Measurements from ENCODE around the gene ADCYAP1R1.

Gene ADCYAP1R1

DNA sequence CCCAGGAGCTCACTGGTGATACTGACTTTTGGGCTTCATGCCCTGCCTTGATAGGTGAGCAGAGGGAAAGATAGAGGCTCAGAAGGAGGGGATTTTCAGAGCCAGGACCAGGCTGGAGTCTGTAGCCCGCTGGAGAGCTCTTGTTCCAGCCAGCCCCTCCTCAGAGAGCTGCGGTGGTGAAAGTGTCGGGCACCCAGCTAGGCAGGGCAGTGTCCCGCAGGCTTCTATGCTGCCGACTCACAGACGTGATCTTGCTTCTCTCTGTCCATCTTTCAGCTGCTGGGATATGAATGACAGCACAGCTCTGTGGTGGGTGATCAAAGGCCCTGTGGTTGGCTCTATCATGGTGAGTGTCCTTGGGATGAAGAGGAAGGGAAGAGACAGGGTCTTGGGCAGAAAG is 35.2 kb downstream of the ADCYAP1R1 start:
- DNase-seq: no peak

DNA sequence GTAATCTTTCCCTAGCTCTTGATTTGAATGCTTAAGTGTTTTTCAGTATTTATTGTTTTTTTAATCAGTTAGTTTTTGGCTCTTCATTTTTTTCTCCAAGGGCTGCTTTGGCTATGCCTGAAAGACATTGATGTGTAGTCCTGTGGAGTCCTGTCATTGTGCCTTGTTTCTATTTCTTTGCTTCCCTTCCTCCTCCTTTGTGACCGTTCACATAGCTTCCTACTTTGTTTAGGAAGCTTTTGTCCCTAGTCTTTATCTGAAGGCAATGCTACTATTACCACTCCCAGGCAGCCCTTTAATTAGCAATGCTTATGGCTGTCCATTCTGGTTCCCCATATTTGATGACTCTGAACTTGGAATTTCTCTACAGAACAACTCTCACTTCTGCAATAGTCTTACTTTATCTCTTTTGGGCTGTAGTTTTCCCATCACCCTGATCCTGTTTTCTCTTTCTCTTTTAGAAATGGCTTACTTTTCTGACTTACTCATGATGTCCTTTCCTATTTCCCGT is 39.9 kb downstream of the ADCYAP1R1 start:
- no peak for DNase-seq

DNA sequence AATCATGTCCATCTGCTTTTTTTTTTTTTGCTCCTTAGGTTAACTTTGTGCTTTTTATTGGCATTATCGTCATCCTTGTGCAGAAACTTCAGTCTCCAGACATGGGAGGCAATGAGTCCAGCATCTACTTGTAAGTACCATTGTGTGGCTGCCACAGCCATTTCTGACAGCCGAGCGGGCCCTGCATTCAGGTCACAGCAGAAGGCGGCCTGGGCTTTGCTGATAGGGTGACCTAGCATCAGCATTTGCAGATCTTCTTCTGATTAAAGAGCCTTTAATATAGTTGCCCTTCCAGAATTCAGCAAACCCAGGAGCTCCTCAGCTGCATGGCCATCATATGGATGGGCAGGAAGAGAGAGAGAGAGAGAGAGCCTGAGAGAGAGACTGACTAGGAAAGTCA is 40.5 kb downstream of the ADCYAP1R1 start:
- no peak for DNase-seq

DNA sequence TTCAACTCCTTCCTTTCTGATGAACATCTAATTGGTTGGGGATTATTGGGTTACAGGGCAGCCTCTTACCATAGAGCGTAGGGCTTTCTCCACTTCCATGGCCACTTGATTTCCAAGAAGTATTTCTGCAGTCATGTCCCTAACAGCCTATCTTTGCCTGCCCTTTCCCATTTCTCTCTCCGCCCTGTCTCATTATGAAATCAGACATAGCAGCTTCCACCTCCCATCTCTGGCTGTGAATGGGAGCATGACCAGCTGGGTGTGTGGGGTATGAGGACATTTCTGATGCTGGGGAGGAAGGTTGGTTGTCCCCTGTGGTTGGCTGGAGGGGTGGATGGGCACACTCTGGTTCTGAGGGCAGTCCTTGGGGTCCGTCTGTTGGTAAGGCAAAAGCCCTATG is 41.2 kb downstream of the ADCYAP1R1 start:
- no peak for DNase-seq

DNA sequence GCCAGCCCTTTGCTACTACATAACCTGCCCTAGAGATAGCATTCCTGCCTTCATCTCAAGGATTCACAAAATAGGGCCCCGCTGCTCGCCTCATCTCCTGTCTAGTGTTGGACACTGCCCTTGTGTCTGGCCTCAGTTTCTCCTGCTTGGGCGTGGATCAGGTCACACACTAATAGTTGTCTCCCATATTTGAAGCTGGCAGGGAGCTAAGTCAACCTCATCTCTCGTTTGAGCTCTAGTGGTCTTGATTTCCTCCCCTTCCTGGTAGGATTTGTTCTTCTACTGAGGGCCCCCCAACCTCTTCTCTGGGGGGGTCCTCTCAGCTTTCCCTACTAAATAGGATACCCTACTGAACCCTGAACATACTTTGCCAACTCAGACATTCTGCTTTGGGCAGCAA is 42.2 kb downstream of the ADCYAP1R1 start:
- no peak for DNase-seq

DNA sequence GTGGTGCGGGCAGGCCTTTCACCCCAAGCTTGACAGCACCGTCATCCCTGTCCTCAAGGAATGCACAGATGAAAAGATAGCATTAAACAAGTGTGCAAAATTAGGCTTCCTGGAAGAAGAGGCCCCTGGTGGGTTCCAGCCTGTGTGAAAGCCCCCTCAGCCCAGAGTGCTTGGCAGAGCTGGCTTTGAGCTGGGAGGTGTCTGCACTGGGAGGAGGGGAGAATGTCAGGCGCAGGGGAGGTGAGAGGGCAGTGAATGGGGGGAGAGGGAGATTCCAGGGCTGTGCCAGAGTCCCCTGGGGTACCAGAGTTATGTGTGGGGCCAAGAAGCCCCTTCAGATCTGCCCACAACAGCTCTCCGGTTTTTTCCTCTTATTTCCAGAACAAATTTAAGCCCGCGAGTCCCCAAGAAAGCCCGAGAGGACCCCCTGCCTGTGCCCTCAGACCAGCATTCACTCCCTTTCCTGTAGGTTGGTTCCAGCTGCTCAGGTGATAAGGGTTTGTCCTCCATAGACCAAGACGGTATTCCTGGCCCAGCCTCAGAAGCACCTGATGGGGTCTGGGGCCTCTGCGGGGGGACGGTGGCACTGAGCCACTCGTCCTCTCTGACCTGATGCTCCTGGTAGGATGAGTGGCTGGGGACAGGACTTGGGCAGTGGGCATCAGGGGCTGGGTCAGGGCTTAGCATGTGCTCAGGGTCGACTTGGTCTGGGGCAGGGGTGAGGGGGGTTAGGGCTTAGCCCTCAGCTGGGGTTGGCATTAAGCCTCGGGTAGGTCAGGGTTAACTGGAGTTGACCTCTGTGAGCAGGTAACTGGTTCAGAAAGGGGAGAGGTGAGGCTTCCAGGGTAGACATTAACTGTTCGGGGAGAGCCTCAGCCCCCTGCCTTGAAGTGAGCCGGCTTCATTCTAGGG is 43.4 kb downstream of the ADCYAP1R1 start:
- no peak for DNase-seq

DNA sequence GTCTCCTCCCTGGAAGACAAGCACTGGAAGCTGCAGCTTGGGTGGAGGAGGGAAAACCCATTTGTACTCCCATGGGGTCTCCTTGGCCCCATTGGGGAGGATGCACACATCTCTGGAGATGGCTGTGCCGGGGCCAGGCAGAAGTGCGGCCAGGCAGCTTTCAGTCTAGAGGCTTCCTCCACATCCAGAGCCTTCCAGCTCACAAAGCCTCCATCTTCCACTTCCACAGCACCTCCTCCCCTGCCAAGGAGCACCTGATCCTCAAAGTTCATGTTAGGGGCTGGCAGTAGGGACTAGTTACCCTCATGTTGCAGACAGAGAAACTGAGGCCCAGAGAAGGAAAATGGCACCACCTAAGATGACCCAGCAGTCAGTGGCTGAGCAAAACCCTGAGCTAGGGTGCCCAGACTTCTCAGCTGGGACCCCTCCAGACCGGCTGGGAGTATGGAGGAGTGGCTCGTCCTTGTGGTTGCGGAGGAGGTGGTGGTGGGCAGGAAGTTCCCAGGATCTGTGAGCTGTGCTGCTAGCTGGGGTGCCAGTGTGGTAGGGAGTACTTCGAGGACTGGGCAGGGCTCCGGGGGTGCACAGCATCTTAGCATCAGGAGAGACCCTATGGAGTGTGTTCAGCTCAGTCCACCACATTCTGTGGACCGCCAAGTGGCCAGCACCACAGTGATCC is 44.2 kb downstream of the ADCYAP1R1 start:
- DNase-seq: no peak

DNA sequence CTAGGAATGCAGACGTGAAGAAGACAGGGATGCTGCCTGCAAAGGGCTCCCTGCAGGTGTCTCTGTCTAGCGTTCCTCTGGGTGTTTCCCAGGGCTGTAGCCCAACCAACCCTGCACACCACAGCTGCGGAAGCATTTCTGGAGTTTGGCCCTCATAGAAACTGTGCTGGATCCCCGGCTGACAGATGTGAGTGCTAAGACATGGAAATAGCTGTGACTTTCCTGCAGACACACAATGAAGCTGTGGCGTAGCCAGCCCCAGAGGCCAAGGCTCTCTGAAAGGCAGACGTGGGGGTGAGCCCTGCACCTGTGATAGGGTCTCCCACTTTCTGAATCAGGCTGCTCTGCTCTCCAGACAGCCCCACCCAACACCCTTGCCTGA is 44.8 kb downstream of the ADCYAP1R1 start:
- no peak for DNase-seq

DNA sequence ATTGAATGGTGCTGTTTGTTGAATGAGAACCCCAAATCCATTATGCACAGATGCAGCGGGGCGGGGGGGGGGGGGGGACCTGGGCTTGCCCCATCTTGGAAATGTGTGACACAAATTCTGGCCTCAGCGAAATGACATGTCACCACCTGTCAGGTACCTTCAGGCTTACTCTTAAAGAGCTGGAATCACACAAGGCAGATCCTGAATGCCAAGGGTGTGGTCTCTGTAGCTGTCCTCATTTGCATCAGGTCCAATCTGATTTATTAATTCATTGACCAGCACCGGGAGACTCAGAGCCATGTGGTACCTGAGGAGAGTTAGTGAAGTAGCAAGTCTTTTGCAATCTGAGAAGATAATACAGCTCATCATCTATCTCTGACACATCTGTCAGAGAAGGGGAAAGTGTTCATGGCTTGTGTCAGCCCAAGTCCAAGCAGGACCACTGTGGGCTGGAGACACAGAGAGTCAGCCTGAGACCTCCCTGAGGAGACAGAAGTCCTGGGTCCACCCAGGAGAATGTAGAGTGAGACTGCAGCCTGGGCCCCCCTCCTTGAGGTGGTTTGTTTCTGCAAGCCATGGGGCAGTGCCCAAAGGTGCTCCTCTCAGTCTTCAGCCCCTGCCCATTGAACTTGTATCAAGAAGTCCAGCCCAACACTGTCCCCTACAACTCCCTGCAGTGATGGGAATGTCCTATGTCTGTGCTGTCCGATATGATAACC is 46.7 kb downstream of the ADCYAP1R1 start:
- DNase-seq: no peak

DNA sequence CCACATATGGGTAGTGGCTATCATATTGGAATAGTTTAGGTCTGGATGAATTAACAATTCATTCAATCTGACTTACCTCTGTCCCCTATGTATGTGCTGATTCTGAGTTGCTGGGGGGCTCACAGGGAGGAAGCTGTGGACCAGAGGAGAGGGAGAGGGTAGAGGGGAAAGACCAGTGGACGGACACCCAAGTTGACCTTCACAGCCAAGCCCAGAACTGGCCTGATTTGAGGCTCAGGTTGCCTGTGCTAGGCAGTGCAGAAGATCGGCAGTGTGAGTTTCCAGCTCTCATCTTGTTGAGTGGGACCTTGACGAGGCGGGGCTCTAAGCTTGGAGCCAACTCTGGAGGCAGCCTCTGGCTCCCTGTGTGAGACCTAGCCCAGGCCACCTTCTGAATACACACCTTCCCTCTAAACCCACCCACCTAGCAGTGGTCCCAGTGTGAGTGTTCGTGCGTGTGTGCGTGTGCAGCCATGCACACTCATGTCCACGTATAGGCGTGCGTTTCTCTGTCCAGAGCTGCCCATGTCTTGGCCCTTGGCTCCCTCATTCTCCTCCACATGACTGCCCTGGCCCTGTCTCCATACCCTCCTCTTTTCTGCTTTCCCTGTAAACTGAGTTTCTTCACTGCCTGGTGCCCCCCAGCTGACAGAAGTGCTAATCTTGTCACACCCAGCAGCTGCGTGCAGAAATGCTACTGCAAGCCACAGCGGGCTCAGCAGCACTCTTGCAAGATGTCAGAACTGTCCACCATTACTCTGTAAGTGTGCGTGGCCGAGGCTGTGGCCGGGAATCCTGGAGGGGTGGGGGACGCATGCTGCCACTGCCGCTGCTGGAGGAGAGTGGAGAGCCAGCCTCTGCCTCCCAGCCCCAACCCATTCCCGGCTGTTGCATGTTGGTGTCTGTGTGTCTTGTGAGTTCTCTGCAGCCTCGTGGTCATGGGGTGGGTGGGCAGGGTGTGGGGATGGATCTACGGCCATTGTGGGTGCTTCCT is 47.6 kb downstream of the ADCYAP1R1 start:
- no peak for DNase-seq

DNA sequence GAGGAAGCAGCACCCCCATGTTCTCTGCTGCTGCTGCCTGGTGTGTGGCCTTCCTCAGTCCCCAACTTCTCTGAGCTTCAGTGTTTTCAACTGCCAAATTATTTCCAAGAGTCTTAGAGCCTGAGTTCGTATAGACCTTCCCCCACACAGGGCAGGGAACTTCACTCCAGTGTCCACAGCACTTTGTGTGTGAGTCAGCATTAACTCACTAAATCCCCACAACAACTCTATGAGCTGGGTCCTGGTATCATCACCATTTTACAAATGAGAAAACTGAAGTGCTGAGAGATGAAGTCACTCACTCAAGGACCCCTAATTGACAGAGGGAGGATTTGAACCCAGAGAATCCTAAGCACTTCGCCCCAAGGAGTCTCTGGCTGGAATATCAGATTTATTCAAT is 48.3 kb downstream of the ADCYAP1R1 start:
- DNase-seq: peak; percentile 53

DNA sequence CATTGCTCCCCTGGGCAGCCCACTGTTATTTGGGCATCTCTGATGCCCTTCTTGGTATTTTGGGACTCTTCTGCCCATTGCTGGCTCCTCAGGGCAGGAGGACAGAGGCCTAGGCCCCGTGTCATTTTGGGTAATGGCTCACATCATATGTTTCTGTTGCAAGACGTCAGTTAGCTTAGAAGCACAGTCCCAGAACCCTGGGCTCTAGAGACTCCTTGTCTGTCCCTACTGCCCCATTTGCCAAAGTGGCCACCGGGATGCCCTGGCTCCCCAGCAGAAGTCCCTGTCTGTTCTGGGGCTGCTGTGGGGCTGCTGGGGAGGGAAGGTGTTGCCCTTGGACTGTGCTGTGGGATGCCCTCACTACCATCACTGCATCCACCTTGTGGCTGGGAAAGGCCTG is 48.8 kb downstream of the ADCYAP1R1 start:
- no peak for DNase-seq

DNA sequence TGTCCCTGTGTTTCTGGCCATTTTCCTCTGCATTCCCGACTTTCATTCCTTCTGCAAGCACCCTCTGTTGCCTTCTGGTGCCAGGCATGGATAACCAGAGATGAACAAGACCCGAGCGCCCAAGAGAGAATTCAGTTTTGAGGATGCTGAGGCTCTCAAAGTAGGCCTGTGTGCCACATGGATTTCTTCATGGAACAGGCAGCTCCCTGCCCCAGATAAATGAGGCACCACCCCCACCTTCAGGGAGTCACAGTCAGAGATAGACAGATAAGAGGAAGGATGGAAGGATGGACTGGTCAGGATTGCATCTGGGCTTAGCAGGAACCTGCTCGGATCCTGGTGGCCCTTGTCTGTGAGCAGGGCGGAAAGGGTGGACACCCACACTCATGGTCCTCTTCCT is 49.4 kb downstream of the ADCYAP1R1 start:
- no peak for DNase-seq

DNA sequence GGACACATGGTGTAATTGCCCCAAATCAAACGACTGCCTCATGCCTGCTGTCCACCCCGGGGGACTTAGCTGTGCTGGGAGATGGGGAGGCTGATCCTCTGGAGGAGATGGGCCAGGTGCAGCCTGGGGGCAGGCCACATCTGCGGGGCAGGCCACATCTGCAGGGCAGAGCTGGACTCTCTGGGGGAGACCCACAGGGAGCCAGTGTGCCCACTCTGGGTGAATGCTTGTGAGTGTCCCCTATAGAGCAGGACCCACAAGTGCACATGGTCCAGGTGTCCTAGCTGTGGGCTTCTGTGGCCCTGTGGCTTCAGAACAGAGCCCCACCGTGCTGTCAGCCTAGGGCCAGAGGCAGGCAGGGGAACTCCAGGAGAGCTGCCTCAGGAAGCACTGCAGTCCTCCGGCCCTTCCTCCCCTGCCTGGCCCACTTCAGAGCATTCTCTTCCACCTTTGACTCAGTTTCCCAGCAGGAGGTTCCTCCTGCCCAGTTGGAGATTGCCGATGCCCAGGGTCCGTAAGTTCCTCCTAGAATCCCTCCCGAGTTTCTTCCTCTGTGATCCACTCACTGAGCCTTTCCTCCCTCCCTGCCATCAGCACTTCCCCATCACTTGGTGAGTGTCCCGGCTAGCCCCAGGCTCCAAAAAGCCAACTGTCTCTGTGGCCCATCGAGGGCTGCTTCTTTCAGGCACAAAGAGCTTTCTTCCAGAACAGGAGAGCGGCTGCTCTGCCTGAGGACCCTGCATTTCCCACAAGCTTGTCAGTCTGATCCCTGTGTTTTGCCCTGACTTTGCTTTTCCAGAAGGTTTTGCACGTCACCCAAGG is 50.3 kb downstream of the ADCYAP1R1 start:
- no peak for DNase-seq

DNA sequence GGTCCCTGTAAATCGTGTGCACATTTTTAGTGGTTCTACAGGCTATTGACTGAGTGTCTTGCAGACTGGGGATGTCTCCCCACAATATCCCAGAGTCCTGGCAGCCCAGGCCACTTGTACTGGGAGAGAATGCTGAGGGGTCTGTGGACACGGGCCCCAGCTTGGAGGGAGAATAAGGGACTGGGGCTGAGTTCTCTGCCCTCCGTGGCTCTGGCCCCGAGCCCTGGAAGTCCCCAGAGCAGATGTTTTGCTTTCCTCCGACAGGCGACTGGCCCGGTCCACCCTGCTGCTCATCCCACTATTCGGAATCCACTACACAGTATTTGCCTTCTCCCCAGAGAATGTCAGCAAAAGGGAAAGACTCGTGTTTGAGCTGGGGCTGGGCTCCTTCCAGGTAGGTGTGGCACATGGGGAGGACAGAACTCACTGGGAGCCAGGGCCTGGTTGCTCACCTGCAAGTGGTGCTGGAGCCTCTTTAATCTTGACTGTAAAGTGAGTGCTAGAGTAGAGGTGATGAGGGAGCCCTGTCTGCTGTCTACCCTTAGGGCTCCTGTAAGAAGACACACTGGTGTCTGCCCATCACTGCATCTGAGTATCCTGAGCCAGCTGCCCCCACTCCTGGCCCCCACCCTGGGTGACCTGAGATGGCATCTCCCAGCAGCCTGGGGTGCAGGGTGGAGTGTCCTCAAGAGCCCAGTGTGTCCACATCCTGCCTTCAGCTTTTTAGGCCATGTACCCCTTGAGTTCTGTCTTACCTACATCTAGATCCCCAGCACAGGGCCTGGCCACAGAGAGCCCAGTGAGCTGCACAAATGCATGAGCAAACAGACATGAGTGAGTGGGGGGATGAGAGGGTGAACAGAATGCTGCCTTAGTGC is 51.1 kb downstream of the ADCYAP1R1 start:
- no peak for DNase-seq

DNA sequence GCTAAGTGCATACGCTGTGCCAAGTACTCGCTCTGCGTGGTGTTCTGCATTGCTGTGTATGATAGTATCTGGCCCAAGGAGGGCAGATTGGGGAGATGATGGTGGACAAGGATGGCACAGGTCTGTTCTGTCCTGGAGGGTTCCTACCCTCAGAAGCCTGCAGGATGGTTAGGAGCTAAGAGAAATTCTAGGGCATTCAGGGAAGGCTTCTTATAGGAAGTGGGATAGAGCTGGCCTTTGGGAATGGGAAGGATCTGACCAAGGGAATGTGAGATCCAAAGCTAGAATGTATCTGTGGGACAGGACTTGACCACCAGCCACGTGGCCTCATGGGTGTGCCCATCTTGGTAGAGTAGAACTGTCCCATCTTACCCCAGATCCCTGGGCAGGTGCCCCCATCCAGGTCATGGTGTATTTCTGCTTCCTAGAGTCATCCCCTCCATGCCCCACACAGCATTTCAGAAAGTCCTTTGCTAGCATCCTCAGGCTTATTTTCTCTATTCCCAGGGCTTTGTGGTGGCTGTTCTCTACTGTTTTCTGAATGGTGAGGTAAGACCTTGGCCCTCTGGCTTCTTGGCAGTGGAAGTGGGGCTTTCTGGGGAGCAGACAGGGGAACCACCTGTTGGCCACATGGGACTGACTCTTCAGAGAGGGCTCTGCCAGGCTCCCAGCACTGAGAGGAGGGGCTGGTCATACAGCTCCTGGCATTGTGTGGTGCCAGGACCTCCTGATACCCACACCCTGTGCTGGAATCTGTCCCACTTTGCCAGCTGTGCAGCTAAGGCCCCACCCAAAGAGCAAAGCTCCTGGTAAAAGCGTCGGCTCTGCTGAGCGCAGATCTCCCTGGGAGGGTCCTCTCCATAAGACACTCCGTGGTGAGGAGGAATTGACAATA is 52.5 kb downstream of the ADCYAP1R1 start:
- no peak for DNase-seq

DNA sequence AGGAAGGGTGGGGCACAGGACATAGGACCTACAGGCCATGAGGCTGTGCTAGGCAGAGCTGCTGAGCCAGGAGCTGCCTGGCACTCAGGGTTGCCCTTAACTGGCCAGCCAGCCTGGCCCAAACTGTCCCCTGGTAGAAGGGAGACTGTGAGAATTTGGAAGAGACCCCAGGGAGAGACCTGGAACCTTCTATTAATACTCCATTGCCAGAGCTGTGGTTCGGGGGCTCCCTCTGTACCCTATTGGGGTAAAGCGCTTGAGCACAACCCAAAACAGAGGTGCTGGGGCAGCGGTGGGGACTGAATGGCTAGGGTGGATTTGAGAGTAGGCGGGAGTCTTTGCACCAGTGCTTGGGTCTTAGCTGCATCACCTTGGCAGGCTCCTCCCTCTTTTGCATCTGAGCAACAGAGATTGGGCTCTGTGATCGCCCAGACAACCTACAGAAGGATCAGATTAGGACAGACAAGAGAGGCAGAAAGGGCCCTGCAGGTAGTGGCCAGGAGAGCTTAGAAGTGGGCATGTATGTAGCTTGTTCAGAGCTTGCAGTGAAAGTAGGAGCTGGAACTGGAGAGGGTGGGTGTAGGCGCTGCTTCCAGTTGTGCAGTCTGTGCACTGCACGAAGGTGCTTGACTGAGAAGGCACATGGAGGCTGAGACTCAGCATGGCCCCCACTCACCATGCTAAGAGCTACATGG is 53.3 kb downstream of the ADCYAP1R1 start:
- DNase-seq: no peak

Measured in fibroblast of skin of back (primary cell).